Trophoblast cell (in vitro differentiated cells and primary cell): ENCODE results near the gene CASZ1.
A peak's percentile ranks its signal among the peaks of the same experiment; 100 is the strongest.

Experiments
- DNase-seq, 2 donors: peaks; one replicate each; pipeline ENCODE4 v3.0.0-alpha.2; 2016
- H2AFZ ChIP-seq: 2 replicates; pipeline ENCODE4 v1.6.1; 2013; ENCODE audit warnings: low read length, moderate library complexity, mild to moderate bottlenecking; ENCODE audit not compliant: insufficient read depth, poor library complexity
- H2AK5ac ChIP-seq: 2 replicates; pipeline ENCODE4 v1.6.1; 2013; ENCODE audit warnings: mild to moderate bottlenecking, low read length
- H2BK120ac ChIP-seq: 2 replicates; pipeline ENCODE4 v1.6.1; 2013; ENCODE audit warnings: low read length, mild to moderate bottlenecking, moderate library complexity; ENCODE audit not compliant: insufficient read depth, poor library complexity
- H2BK12ac ChIP-seq: 2 replicates; pipeline ENCODE4 v1.6.1; 2013; ENCODE audit warnings: mild to moderate bottlenecking, low read length, moderate library complexity
- H2BK5ac ChIP-seq: 2 replicates; pipeline ENCODE4 v1.6.1; 2013; ENCODE audit warnings: low read length, low read depth, moderate library complexity, mild to moderate bottlenecking; ENCODE audit not compliant: poor library complexity
- H3K14ac ChIP-seq: 2 replicates; pipeline ENCODE4 v1.6.1; 2013; ENCODE audit warnings: mild to moderate bottlenecking, low read length
- H3K18ac ChIP-seq: 2 replicates; pipeline ENCODE4 v1.6.1; 2013; ENCODE audit warnings: mild to moderate bottlenecking, low read length
- H3K23ac ChIP-seq: 2 replicates; pipeline ENCODE4 v1.6.1; 2013; ENCODE audit warnings: low read length
- H3K27ac ChIP-seq: 2 replicates; pipeline ENCODE4 v1.5.1; 2013; ENCODE audit warnings: low read depth, mild to moderate bottlenecking, inconsistent platforms, low read length, moderate library complexity
- H3K27me3 ChIP-seq: 2 replicates; pipeline ENCODE4 v1.6.1; 2013; ENCODE audit warnings: inconsistent platforms, mild to moderate bottlenecking, low read length, moderate library complexity; ENCODE audit not compliant: insufficient read depth
- H3K36me3 ChIP-seq, 2 experiments: 1 replicate in 1 of 2; 2 replicates in 1 of 2; pipeline ENCODE4 v1.6.1; 2013; ENCODE audit warnings: low read length in 2 of 2, mild to moderate bottlenecking in 2 of 2, moderate library complexity in 1 of 2; ENCODE audit not compliant: insufficient read depth in 2 of 2, control insufficient read depth in 1 of 2
- H3K4ac ChIP-seq: 2 replicates; pipeline ENCODE4 v1.6.1; 2013; ENCODE audit warnings: low read depth, mild to moderate bottlenecking, low read length, moderate library complexity
- H3K4me1 ChIP-seq, 2 experiments: 1 replicate in 1 of 2; 2 replicates in 1 of 2; pipeline ENCODE4 v1.6.1; 2013; ENCODE audit warnings: low read length in 2 of 2, mild to moderate bottlenecking in 2 of 2, moderate library complexity in 1 of 2; ENCODE audit not compliant: insufficient read depth in 2 of 2, control insufficient read depth in 1 of 2
- H3K4me2 ChIP-seq: 2 replicates; pipeline ENCODE4 v1.6.1; 2013; ENCODE audit warnings: inconsistent platforms, mild to moderate bottlenecking, low read length, moderate library complexity
- H3K4me3 ChIP-seq: 2 replicates; pipeline ENCODE4 v1.5.1; 2013; ENCODE audit warnings: mild to moderate bottlenecking, low read depth, low read length, inconsistent platforms
- H3K79me1 ChIP-seq: one replicate; pipeline ENCODE4 v1.6.1; 2013; ENCODE audit warnings: low read length
- H3K79me2 ChIP-seq: 2 replicates; pipeline ENCODE4 v1.6.1; 2013; ENCODE audit warnings: low read length, mild to moderate bottlenecking; ENCODE audit not compliant: control insufficient read depth, insufficient read depth, poor library complexity
- H3K9ac ChIP-seq: 2 replicates; pipeline ENCODE4 v1.6.1; 2013; ENCODE audit warnings: mild to moderate bottlenecking, low read length
- H3K9me3 ChIP-seq: 2 replicates; pipeline ENCODE4 v1.6.1; 2013; ENCODE audit warnings: low read depth, mild to moderate bottlenecking, control low read depth, inconsistent platforms, low read length; ENCODE audit not compliant: insufficient read depth
- H4K12ac ChIP-seq: 2 replicates; pipeline ENCODE4 v1.6.1; 2013; ENCODE audit warnings: low read depth, mild to moderate bottlenecking, low read length, moderate library complexity
- H4K8ac ChIP-seq: 2 replicates; pipeline ENCODE4 v1.6.1; 2013; ENCODE audit warnings: low read depth, mild to moderate bottlenecking, low read length, moderate library complexity
- H4K91ac ChIP-seq: one replicate; pipeline ENCODE4 v1.6.1; 2013; ENCODE audit warnings: low read depth, mild to moderate bottlenecking, low read length, moderate library complexity
- WGBS: extraction: QIAGEN DNeasy Blood & Tissue Kit; methylation state at CpG from one replicate; pipeline ENCODE4 v1.1.7; 2013; ENCODE audit warnings: missing lambda C conversion rate; ENCODE audit not compliant: insufficient read length, insufficient coverage; ENCODE audit errors: extremely low coverage; 5-methylcytosine and 5-hydroxymethylcytosine counted together

The CASZ1 gene

DNA sequence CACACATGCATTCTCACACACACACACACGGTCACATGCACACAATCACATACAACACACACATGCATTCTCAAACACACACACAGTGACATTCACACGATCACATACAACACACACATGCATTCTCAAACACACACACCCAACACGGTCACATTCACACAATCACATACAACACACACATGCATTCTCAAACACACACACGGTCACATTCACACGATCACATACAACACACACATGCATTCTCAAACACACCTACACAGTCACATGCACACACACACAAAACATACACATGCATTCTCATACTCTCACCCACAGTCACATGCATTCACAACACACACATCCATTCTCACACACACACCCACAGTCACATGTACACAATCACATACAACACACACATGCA is 135.0 kb downstream of the CASZ1 start:
- Histone ChIP-seq H4K8ac (no peak overlapping the region), H3K9me3 (peaks cover 8% of the 10 kb centered on the region), H3K79me1 (no peaks in the 10 kb centered on the region), H3K4me2 (no peak overlapping the region), H2BK5ac (no peak overlapping the region), H2BK120ac (no peak overlapping the region), H4K91ac (no peak overlapping the region), H3K27ac (no peak overlapping the region), H3K4me1 (peaks cover 0 to 2% of the 10 kb centered on the region in 2 experiments), H3K4me3 (peak overlapping the region; percentile 16), H3K36me3 (no peaks in the 10 kb centered on the region), H2AK5ac (no peak overlapping the region), H3K18ac (no peak overlapping the region), H4K12ac (no peak overlapping the region), H3K4ac (no peak overlapping the region), H3K23ac (peak overlapping the region; percentile 88), H3K79me2 (no peaks in the 10 kb centered on the region), H3K9ac (no peak overlapping the region), H2BK12ac (no peak overlapping the region), H2AFZ (no peak overlapping the region), H3K14ac (no peak overlapping the region), H3K27me3 (no peaks in the 10 kb centered on the region)
- WGBS, result 100% methylated on average over 2 of the region's 5 CpGs
- no peak for DNase-seq

DNA sequence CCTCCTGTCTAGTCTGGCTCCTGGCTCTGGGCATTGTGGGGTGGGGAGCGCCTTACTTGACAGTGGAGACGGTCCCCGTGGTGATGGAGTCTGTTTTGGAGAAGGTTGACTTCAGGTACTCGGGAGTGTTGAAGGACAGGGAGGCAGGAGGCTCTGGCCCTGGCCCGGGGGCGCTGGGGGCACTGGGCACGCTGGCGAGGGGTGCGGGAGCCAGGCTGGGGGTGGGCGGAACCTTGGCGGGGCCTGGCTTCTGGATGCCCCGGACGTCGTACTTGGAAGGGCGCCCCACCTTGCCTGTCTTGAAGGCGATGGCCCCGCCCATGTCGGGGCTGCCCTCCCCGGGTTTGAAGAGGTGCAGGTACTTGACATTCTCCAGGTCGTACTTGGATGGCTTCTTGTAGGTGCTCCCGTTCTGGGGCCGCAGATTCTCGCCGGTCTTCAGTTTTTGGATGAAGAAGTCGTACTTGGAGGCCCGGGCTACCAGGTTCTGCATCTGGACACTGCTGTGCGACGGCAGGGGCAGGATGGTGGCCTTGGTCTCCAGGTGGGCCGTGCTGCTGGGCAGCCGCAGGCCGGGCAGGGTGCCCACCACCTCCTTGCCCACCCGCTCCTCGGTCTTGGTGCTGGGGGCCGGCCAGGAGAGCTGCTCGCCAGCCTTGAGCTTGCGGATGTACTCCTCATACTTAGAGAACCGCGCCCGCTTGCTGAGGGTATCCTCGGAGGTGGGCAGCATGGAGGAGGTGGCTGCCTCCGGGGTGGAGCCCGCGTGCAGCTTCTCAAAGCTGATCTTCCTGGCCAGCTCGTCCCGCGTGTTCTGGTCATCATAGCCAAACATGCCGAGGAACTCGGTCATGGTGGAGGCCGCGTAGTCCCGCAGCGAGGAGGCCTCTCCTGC is 136.6 kb downstream of the CASZ1 start:
- H4K91ac ChIP-seq, result no peak overlapping the region
- no peak overlapping the region for H3K23ac ChIP-seq
- no peak overlapping the region for H4K12ac ChIP-seq
- H2AK5ac ChIP-seq, result no peak overlapping the region
- peaks cover 8% of the 10 kb centered on the region for H3K9me3 ChIP-seq
- no peak overlapping the region for H2AFZ ChIP-seq
- H3K9ac ChIP-seq, result no peak overlapping the region
- H3K4ac ChIP-seq, result no peak overlapping the region
- no peak overlapping the region for H4K8ac ChIP-seq
- no peak overlapping the region for H3K18ac ChIP-seq
- no peaks in the 10 kb centered on the region for H3K79me2 ChIP-seq
- no peak for DNase-seq
- no peak overlapping the region for H2BK5ac ChIP-seq
- no peak overlapping the region for H3K4me2 ChIP-seq
- H3K4me1 ChIP-seq, result peaks cover 0 to 2% of the 10 kb centered on the region in 2 experiments
- H3K27me3 ChIP-seq, result no peaks in the 10 kb centered on the region
- H3K36me3 ChIP-seq, result no peaks in the 10 kb centered on the region
- no peaks in the 10 kb centered on the region for H3K79me1 ChIP-seq
- no peak overlapping the region for H2BK12ac ChIP-seq
- H3K4me3 ChIP-seq, result no peak overlapping the region
- no peak overlapping the region for H2BK120ac ChIP-seq
- H3K14ac ChIP-seq, result no peak overlapping the region
- no peak overlapping the region for H3K27ac ChIP-seq
- WGBS, result no CpG with 5 or more reads among the region's 52 CpGs

DNA sequence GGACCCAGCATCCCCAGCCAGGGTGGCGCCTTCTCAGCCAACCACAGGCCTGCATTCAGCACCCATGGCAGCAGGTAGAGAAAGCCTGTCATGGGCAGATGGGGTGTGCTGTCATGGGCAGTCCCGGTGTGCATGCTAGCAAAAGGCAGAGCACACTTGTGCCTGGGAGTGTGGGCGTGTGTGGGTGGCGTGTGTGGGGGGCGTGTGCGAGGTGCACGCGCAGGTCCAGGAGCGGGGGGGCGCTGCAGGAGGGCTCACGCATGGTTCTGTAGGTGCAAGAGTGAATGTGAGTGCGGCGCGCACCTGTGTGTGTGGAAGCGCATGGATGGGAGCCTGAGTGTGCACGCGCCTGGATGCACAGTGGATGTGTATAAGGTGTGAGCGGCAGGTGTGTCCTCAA is 137.2 kb downstream of the CASZ1 start:
- Histone ChIP-seq H3K4me3 (no peak overlapping the region), H4K12ac (no peak overlapping the region), H3K27ac (no peak overlapping the region), H3K23ac (no peak overlapping the region), H4K91ac (no peak overlapping the region), H4K8ac (no peak overlapping the region), H3K9ac (no peak overlapping the region), H2BK5ac (no peak overlapping the region), H3K79me1 (no peaks in the 10 kb centered on the region), H3K14ac (no peak overlapping the region), H2AFZ (no peak overlapping the region), H3K36me3 (no peaks in the 10 kb centered on the region), H3K9me3 (peaks cover 8% of the 10 kb centered on the region), H3K79me2 (no peaks in the 10 kb centered on the region), H2BK12ac (no peak overlapping the region), H3K4me2 (no peak overlapping the region), H3K4me1 (peaks cover 0 to 2% of the 10 kb centered on the region in 2 experiments), H3K4ac (no peak overlapping the region), H2BK120ac (no peak overlapping the region), H3K27me3 (no peaks in the 10 kb centered on the region), H2AK5ac (no peak overlapping the region), H3K18ac (no peak overlapping the region)
- no peak for DNase-seq
- no CpG with 5 or more reads among the region's 18 CpGs for WGBS

DNA sequence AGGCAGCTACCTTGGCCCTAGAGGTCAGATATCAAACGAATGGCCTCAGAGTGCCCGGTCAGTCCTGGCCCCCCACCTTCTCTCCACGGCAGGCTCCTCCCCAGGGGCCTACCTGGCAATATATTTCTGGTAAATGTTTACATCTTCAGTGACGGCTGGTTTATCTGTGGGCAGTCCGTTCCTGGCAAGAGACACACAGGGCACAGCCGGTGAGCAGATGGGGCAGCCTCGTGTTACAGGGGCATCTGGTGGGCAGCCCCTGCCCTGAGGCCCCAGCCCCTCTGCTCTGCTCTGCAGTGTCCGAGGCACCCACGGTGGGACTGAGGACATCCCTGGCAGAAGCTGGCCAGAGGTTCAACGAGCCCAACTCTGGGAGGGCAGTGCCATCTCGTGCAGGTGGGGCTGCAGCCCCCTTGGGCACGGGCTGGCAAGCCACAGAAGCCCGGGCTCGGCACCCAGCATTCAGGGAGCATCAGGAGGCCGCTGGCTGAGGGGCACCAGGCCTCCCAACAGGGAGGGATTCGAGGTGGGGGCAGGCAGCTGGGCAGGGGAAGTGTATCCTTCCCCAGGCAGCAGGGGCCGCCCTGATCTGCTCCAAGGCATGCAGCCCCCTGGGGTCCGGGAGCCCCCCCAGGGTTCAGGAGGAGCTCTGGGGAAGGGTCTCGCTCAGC is 137.9 kb downstream of the CASZ1 start:
- no peaks in the 10 kb centered on the region for H3K79me1 ChIP-seq
- H3K4me2 ChIP-seq, result no peak overlapping the region
- no peak overlapping the region for H2BK5ac ChIP-seq
- no peak overlapping the region for H3K18ac ChIP-seq
- H2AFZ ChIP-seq, result no peak overlapping the region
- H3K27ac ChIP-seq, result no peak overlapping the region
- no peak overlapping the region for H4K91ac ChIP-seq
- H3K9me3 ChIP-seq, result peaks cover 8% of the 10 kb centered on the region
- H3K4me1 ChIP-seq, result no peaks in the 10 kb centered on the region
- H3K23ac ChIP-seq, result no peak overlapping the region
- no peak overlapping the region for H2BK120ac ChIP-seq
- no peak overlapping the region for H2BK12ac ChIP-seq
- no peak overlapping the region for H4K8ac ChIP-seq
- no peaks in the 10 kb centered on the region for H3K36me3 ChIP-seq
- H3K14ac ChIP-seq, result no peak overlapping the region
- H3K4ac ChIP-seq, result no peak overlapping the region
- H3K79me2 ChIP-seq, result no peaks in the 10 kb centered on the region
- H2AK5ac ChIP-seq, result no peak overlapping the region
- no peak for DNase-seq
- no CpG with 5 or more reads among the region's 19 CpGs for whole genome bisulfite sequencing
- H4K12ac ChIP-seq, result no peak overlapping the region
- H3K27me3 ChIP-seq, result no peaks in the 10 kb centered on the region
- no peak overlapping the region for H3K9ac ChIP-seq
- no peak overlapping the region for H3K4me3 ChIP-seq
